ENCODE results near the gene PDAP1. TPM values are rescaled to one million over a fixed set of nuclear protein-coding genes. Genes with fewer than 3 reads are reported as not detected.
A peak's percentile ranks its signal among the peaks of the same experiment; 100 is the strongest.
"Not testable (repeated sequence)": the region's sequence is repeated elsewhere in the genome, so short reads cannot be mapped to it uniquely, and the experiment has no call there.

The PDAP1 gene
- total RNA-seq, 4 donors from 2014 or later: 85.9 to 116 (median 99.9) TPM

- H3K4me1 ChIP-seq: peaks cover 25 to 46% (median 42%) of the 10 kb centered on the region in 4 donors
- DNase-seq (ENCODE audit: extremely low spot score): no peak
- H3K27me3 ChIP-seq: no peaks in the 10 kb centered on the region
- TF ChIP-seq CTCF (IDR thresholded peaks at IDR 0.05): no peak
- TF ChIP-seq POLR2A (IDR thresholded peaks at IDR 0.05; ENCODE audit: low read depth): no peak
- no peak for TF ChIP-seq POLR2AphosphoS5 (IDR thresholded peaks at IDR 0.05)
- TF ChIP-seq EP300 (IDR thresholded peaks at IDR 0.05): no peak
- H3K36me3 ChIP-seq: peaks cover 18 to 38% (median 29%) of the 10 kb centered on the region in 4 donors
- intact Hi-C loops (cut with DNase I): no loop called here
- H3K9me3 ChIP-seq: no peaks in the 10 kb centered on the region
- 31% methylated on average over 12 of the region's 20 CpGs for WGBS
- peak overlapping the region; percentile 88 to 99 (median 96) for H3K4me3 ChIP-seq
- H3K27ac ChIP-seq (replicated peaks in 1 of 4): peak overlapping the region; percentile 86 to 91 (median 89)
Observed at GRCh38 chr7:99437946-99438572, 29.7 kb upstream of the PDAP1 start.

GRCh38 chr7:99433158-99433557 lies 24.8 kb upstream of the PDAP1 start:
- Histone ChIP-seq H3K27ac (replicated peaks in 1 of 4) (no peak overlapping the region), H3K4me1 (peaks cover 7 to 16% (median 10%) of the 10 kb centered on the region in 4 donors), H3K27me3 (no peaks in the 10 kb centered on the region), H3K9me3 (no peaks in the 10 kb centered on the region), H3K36me3 (peaks cover 36 to 76% (median 66%) of the 10 kb centered on the region in 4 donors), H3K4me3 (no peak overlapping the region)
- DNase-seq (ENCODE audit: extremely low spot score): no peak
- intact Hi-C loops (cut with DNase I): no loop called here
- WGBS: 94% methylated on average over 9 of the region's 9 CpGs
- no peak for TF ChIP-seq CTCF (IDR thresholded peaks at IDR 0.05)
- TF ChIP-seq POLR2AphosphoS5 (IDR thresholded peaks at IDR 0.05): no peak
- no peak for TF ChIP-seq EP300 (IDR thresholded peaks at IDR 0.05)

- WGBS: 93% methylated on average over 13 of the region's 13 CpGs
- H3K27ac ChIP-seq (replicated peaks in 1 of 4); H3K9me3 ChIP-seq; H3K4me1 ChIP-seq; intact Hi-C loops (cut with DNase I); DNase-seq (ENCODE audit: extremely low spot score); H3K27me3 ChIP-seq; H3K4me3 ChIP-seq: not testable (repeated sequence)
- peaks cover 36 to 85% (median 68%) of the 10 kb centered on the region in 4 donors for H3K36me3 ChIP-seq
Observed at GRCh38 chr7:99431756-99432540, 23.6 kb upstream of the PDAP1 start.

- Histone ChIP-seq H3K4me3 (no peak overlapping the region), H3K9me3 (no peaks in the 10 kb centered on the region), H3K27ac (replicated peaks in 1 of 4) (no peak overlapping the region), H3K36me3 (peaks cover 40 to 93% (median 74%) of the 10 kb centered on the region in 4 donors), H3K27me3 (no peaks in the 10 kb centered on the region), H3K4me1 (no peaks in the 10 kb centered on the region)
- TF ChIP-seq POLR2AphosphoS5 (IDR thresholded peaks at IDR 0.05) (no peak), CTCF (IDR thresholded peaks at IDR 0.05) (no peak), POLR2A (IDR thresholded peaks at IDR 0.05; ENCODE audit: low read depth) (no peak), EP300 (IDR thresholded peaks at IDR 0.05) (no peak)
- intact Hi-C loops (cut with DNase I): no loop called here
- WGBS: 100% methylated on average over 7 of the region's 8 CpGs
- DNase-seq (ENCODE audit: extremely low spot score): no peak
Observed at GRCh38 chr7:99429756-99430155, 21.4 kb upstream of the PDAP1 start.

- H3K36me3 ChIP-seq: peaks cover 40 to 93% (median 74%) of the 10 kb centered on the region in 4 donors
- H3K4me1 ChIP-seq: no peaks in the 10 kb centered on the region
- intact Hi-C loops (cut with DNase I): no loop called here
- 96% methylated on average over 7 of the region's 10 CpGs for WGBS
- no peaks in the 10 kb centered on the region for H3K9me3 ChIP-seq
- TF ChIP-seq EP300 (IDR thresholded peaks at IDR 0.05) (no peak), POLR2A (IDR thresholded peaks at IDR 0.05; ENCODE audit: low read depth) (no peak), POLR2AphosphoS5 (IDR thresholded peaks at IDR 0.05) (no peak), CTCF (IDR thresholded peaks at IDR 0.05) (no peak)
- no peaks in the 10 kb centered on the region for H3K27me3 ChIP-seq
- DNase-seq (ENCODE audit: extremely low spot score): no peak
- H3K4me3 ChIP-seq: no peak overlapping the region
- no peak overlapping the region for H3K27ac ChIP-seq (replicated peaks in 1 of 4)
Observed at GRCh38 chr7:99428972-99429566, 20.7 kb upstream of the PDAP1 start.
